Parathyroid adenoma (tissue), 2 donors: Measurements from ENCODE around the gene IDUA.

Experiments used
- H2AFZ ChIP-seq: fragments of 300-600 bp; sonication (generic); one replicate; pipeline ENCODE4 v1.7.0; 2017; ENCODE audit warnings: antibody characterized with exemption, mild to moderate bottlenecking
- H3K27ac ChIP-seq: fragments of 300-600 bp; sonication (generic); one replicate; pipeline ENCODE4 v1.7.0; 2017
- H3K27me3 ChIP-seq: fragments of 300-600 bp; sonication (generic); one replicate; pipeline ENCODE4 v1.7.0; 2017; ENCODE audit warnings: low read length; ENCODE audit not compliant: control insufficient read depth, insufficient read depth
- H3K36me3 ChIP-seq: fragments of 300-600 bp; sonication (generic); one replicate; pipeline ENCODE4 v1.7.0; 2017; ENCODE audit warnings: low read length; ENCODE audit not compliant: control insufficient read depth, insufficient read depth
- H3K4me1 ChIP-seq: fragments of 300-600 bp; sonication (generic); one replicate; pipeline ENCODE4 v1.7.0; 2017; ENCODE audit warnings: control low read depth
- H3K4me2 ChIP-seq: fragments of 300-600 bp; sonication (generic); one replicate; pipeline ENCODE4 v1.7.0; 2017; ENCODE audit warnings: low read length
- H3K4me3 ChIP-seq: fragments of 300-600 bp; sonication (generic); one replicate; pipeline ENCODE4 v1.7.0; 2017; ENCODE audit warnings: low read depth, low read length
- H3K79me2 ChIP-seq: fragments of 300-600 bp; sonication (generic); one replicate; pipeline ENCODE4 v1.7.0; 2017; ENCODE audit warnings: control low read depth
- H3K9ac ChIP-seq: fragments of 300-600 bp; sonication (generic); one replicate; pipeline ENCODE4 v1.7.0; 2017; ENCODE audit warnings: mild to moderate bottlenecking
- H3K9me3 ChIP-seq: fragments of 300-600 bp; sonication (generic); one replicate; pipeline ENCODE4 v1.7.0; 2017; ENCODE audit warnings: low read length; ENCODE audit not compliant: control insufficient read depth
- TF ChIP-seq, protein P1 (sequence below): fragments of 300-600 bp; sonication (generic); IDR thresholded peaks from one replicate; pipeline ENCODE4 v1.7.0; 2017; ENCODE audit warnings: antibody characterized with exemption, mild to moderate bottlenecking
- donor health status: primary hyperparathyroidism.

The IDUA gene

DNA sequence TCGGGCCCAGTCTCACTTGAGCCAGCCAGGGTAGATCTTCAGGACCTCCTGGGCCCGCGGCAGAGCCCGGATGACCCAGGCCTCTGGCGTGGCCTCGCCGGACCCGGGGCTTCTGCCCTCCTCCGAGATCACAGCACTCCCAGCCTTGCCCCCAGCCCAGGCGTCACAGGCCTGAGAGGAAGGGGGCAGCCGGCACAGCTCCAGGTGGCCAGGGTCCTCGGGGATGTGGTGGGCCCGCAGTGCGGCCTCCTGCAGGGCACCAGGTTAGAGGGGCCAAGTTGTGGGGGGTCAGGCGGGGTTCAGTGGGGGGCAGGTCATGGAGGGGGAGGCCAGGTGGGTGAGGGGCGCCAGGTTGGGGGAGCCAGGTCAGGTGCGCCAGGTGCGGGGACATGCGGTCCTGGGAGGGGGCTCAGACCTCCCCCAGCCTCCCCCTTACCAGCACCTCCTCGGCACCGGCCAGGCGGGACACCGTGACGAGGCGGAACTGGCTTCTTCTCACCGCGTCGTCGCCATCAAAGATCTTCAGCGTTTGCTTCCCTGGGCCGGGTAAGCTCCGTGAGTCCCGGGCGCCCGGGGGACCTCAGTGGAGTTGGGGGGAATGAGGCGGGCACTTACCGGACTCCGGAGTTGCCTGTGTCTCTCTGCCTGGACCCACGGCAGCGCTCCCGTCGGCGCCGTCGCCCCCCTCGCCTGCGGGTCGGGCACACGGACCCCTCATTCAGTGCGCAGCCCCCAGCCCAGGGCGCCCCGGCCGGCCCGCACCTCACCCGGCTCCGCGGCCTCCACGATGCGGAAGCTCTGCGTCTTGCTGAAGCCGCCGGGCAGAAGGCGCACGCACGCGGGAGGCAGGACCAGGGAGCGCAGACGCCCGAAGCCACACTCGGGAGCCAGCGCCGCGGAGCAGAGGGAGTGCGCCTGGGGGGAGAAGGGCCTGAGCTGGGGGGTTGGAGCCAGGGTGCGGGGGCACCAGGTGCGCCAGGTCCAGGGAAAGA, 19.4 kb upstream of the IDUA start:
- Histone ChIP-seq H3K27me3 (no peaks in the 10 kb centered on the region), H3K79me2 (no peaks in the 10 kb centered on the region), H3K4me1 (no peaks in the 10 kb centered on the region), H3K9ac (no peak overlapping the region), H3K27ac (no peak overlapping the region), H2AFZ (no peak overlapping the region), H3K4me2 (no peak overlapping the region), H3K9me3 (no peaks in the 10 kb centered on the region), H3K36me3 (no peaks in the 10 kb centered on the region), H3K4me3 (no peak overlapping the region)
- TF ChIP-seq, protein P1, sequence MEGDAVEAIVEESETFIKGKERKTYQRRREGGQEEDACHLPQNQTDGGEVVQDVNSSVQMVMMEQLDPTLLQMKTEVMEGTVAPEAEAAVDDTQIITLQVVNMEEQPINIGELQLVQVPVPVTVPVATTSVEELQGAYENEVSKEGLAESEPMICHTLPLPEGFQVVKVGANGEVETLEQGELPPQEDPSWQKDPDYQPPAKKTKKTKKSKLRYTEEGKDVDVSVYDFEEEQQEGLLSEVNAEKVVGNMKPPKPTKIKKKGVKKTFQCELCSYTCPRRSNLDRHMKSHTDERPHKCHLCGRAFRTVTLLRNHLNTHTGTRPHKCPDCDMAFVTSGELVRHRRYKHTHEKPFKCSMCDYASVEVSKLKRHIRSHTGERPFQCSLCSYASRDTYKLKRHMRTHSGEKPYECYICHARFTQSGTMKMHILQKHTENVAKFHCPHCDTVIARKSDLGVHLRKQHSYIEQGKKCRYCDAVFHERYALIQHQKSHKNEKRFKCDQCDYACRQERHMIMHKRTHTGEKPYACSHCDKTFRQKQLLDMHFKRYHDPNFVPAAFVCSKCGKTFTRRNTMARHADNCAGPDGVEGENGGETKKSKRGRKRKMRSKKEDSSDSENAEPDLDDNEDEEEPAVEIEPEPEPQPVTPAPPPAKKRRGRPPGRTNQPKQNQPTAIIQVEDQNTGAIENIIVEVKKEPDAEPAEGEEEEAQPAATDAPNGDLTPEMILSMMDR, result no peak

- no peak overlapping the region for H3K27ac ChIP-seq
- no peaks in the 10 kb centered on the region for H3K4me1 ChIP-seq
- no peak overlapping the region for H3K4me3 ChIP-seq
- H3K9ac ChIP-seq, result no peak overlapping the region
- H3K9me3 ChIP-seq, result no peaks in the 10 kb centered on the region
- no peak overlapping the region for H2AFZ ChIP-seq
- H3K4me2 ChIP-seq, result no peak overlapping the region
- no peaks in the 10 kb centered on the region for H3K79me2 ChIP-seq
- no peaks in the 10 kb centered on the region for H3K36me3 ChIP-seq
- H3K27me3 ChIP-seq, result no peaks in the 10 kb centered on the region
- TF ChIP-seq, protein P1, result no peak
Observed at GRCh38 chr4:968221-968620, 18.6 kb upstream of the IDUA start.

DNA sequence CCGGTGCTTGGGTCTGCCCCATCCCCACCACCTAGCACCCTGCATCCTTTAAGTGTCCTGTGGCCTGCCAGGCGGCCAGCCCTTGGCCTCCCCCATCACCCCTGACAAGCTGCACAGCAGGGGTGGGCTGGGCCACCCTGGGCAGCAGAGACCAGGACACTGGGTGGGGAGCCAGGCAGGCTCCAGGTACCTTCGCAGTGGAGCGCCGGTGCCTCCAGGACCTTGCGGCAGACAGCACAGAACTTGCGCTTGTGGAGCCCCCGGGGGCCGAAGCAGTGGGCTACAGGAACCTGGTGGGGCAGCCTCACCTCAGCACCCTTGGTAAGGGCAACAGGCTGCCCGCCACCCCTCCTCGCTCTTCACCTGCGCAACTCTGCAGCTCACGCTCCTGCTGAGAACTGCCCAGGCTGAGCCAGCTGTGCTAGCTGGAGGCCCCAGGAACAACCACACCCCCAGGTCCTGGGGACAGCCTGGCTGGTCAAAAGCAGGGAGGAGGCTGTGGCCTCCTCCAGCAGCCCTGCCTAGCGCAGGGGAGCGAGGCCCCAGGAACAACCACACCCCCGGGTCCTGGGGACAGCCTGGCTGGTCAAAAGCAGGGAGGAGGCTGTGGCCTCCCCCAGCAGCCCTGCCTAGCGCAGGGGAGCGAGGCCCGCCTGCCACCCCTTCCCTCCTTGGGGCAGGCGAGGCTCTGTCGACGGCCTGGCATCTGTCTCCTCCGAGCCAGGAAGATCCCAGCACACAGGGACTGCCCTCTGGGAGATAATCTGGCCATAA, 18.0 kb upstream of the IDUA start:
- no peaks in the 10 kb centered on the region for H3K27me3 ChIP-seq
- no peak overlapping the region for H3K4me2 ChIP-seq
- no peak overlapping the region for H2AFZ ChIP-seq
- H3K4me1 ChIP-seq, result no peaks in the 10 kb centered on the region
- H3K9me3 ChIP-seq, result no peaks in the 10 kb centered on the region
- no peak overlapping the region for H3K9ac ChIP-seq
- no peak overlapping the region for H3K27ac ChIP-seq
- H3K4me3 ChIP-seq, result no peak overlapping the region
- H3K79me2 ChIP-seq, result no peaks in the 10 kb centered on the region
- TF ChIP-seq, protein P1, result no peak
- no peaks in the 10 kb centered on the region for H3K36me3 ChIP-seq

- Histone ChIP-seq H3K9ac (no peak overlapping the region), H3K27me3 (no peaks in the 10 kb centered on the region), H3K27ac (no peak overlapping the region), H3K36me3 (no peaks in the 10 kb centered on the region), H3K4me1 (no peaks in the 10 kb centered on the region), H2AFZ (no peak overlapping the region), H3K4me3 (no peak overlapping the region), H3K9me3 (no peaks in the 10 kb centered on the region), H3K79me2 (no peaks in the 10 kb centered on the region), H3K4me2 (no peak overlapping the region)
- TF ChIP-seq, protein P1, result no peak
Observed at GRCh38 chr4:970046-970745, 16.6 kb upstream of the IDUA start.
